Pons (tissue), 1 donor: ENCODE measurements around the gene NRG3.
"Not testable (repeated sequence)": the region's sequence is repeated elsewhere in the genome, so short reads cannot be mapped to it uniquely, and the experiment has no call there.

Experiments
- DNase-seq: peaks from one replicate; pipeline ENCODE4 v3.0.0-alpha.2; 2016; ENCODE audit warnings: low spot score

NRG3 gene

GRCh38 chr10:82574081-82574480 lies 699.1 kb downstream of the NRG3 start:
- no peak for DNase-seq

- DNase-seq: no peak
Measured at GRCh38 chr10:82575318-82575717, 700.3 kb downstream of the NRG3 start.

GRCh38 chr10:82576093-82576492 lies 701.1 kb downstream of the NRG3 start:
- no peak for DNase-seq

- DNase-seq: no peak
Measured at GRCh38 chr10:82581940-82582339, 706.9 kb downstream of the NRG3 start.

GRCh38 chr10:82591421-82591820 lies 716.4 kb downstream of the NRG3 start:
- no peak for DNase-seq

- no peak for DNase-seq
Measured at GRCh38 chr10:82597840-82598239, 722.8 kb downstream of the NRG3 start.

- no peak for DNase-seq
Measured at GRCh38 chr10:82609845-82610244, 734.9 kb downstream of the NRG3 start.

GRCh38 chr10:82618007-82618406 lies 743.0 kb downstream of the NRG3 start:
- no peak for DNase-seq

GRCh38 chr10:82621680-82622079 lies 746.7 kb downstream of the NRG3 start:
- no peak for DNase-seq

- no peak for DNase-seq
Measured at GRCh38 chr10:82622479-82622878, 747.5 kb downstream of the NRG3 start.

GRCh38 chr10:82625512-82626189 lies 750.7 kb downstream of the NRG3 start:
- DNase-seq: no peak

- no peak for DNase-seq
Measured at GRCh38 chr10:82628373-82628772, 753.4 kb downstream of the NRG3 start.

GRCh38 chr10:82643076-82643475 lies 768.1 kb downstream of the NRG3 start:
- no peak for DNase-seq

GRCh38 chr10:82643601-82644000 lies 768.6 kb downstream of the NRG3 start:
- no peak for DNase-seq

- no peak for DNase-seq
Measured at GRCh38 chr10:82645221-82645620, 770.2 kb downstream of the NRG3 start.

- no peak for DNase-seq
Measured at GRCh38 chr10:82653244-82654155, 778.5 kb downstream of the NRG3 start.

- no peak for DNase-seq
Measured at GRCh38 chr10:82660205-82660604, 785.2 kb downstream of the NRG3 start.

- no peak for DNase-seq
Measured at GRCh38 chr10:82660986-82661385, 786.0 kb downstream of the NRG3 start.

GRCh38 chr10:82661701-82662100 lies 786.7 kb downstream of the NRG3 start:
- no peak for DNase-seq

GRCh38 chr10:82668221-82668895 lies 793.4 kb downstream of the NRG3 start:
- no peak for DNase-seq

- no peak for DNase-seq
Measured at GRCh38 chr10:82674036-82674435, 799.0 kb downstream of the NRG3 start.

- DNase-seq: not testable (repeated sequence)
Measured at GRCh38 chr10:82677932-82678331, 802.9 kb downstream of the NRG3 start.

GRCh38 chr10:82678451-82678850 lies 803.5 kb downstream of the NRG3 start:
- not testable (repeated sequence) for DNase-seq
